ENCODE measurements around the gene PPM1F.

PPM1F gene

DNA sequence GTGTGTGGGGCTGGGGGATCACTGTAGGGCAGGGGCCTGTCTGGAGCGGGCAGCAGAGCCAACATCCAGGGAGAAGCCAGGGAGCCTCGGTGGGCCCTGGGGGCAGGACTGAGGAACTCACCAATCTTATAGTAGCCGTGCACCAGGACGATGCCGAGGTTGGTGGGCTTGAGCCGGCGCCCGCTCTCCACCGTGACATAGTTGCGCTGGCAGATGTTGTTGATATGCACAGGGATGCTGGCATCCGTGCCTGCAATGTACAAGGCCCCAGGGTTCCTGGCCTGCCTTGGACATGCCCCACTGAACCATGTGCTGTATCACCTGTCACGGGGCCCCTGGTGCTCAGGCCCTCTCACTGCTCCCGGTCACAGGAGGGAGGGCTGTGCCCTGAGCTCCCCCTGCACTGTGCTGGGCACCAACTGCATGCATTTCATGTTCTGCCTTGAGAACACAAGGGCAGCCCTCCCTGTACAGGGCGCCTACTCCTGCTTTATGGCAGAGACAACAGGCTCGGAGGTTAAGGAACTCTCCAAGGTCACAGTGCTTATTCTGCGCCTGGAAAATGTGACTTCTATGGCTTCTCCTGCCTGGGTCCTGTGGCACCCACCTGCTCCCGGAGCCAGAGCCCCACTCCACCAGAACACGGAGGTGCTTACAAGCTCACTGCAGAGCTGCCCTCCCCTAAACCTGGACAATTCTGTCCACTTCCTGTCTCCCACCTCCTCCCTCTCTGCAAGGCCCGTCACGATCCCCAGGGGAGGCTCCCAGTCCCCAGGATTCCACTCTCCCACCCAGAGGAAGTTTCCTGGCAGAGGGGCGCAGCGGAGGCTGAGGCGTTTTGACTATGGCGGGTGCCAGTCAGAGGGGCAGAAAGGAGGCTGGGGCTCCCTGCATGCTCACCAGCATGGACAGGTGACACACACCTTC, 7.8 kb upstream of the PPM1F start:
- Mint-ChIP-seq H3K9me3 (no peaks in the 10 kb centered on the region), H3K4me1 (ENCODE audit: low read depth) (no peaks in the 10 kb centered on the region), H3K36me3 (ENCODE audit: low read depth) (peaks cover 70% of the 10 kb centered on the region), H3K4me3 (no peak overlapping the region), H3K27me3 (no peaks in the 10 kb centered on the region), H3K27ac (peak overlapping the region; percentile 50)
- DNase-seq, result no peak

DNA sequence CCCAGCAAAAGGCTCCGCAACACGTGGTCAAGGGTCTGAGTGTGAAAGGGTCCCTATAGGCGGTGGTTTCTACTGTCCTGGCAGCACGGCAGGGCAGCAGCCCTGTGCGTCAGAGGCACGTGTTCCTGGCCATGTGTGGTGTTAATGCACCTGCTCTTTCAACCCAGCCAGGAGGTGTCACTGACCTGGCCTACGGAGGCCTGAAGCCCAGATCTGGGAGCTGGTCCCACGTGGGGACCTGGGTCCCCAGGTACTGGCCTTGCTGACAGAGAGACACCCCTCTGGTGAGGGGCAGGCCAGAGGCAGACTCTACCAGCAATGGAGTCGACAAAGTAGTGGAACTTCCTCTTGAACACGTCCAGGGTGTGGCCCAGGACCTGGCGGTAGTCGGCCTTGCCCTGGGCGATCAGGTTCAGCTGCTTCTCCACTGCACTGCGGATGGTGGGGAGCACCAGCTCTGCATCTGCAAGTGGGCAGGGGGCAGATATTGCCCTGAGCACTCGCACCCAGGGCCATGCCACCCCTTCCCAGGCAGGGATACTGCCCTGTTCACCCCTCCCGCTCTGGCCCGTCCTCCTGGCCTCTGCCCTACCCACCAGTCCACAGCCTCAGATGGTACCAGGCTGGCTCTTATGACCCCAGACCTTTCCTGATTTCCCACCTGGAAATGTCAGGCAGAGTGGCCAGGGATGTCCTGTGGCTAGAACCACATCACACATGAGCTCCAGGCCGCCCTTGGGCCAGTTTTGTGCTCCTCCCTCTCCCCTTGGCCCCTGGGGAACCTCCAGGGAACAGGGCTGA, 6.8 kb upstream of the PPM1F start:
- no peak for DNase-seq
- Mint-ChIP-seq H3K27ac (no peak overlapping the region), H3K4me1 (ENCODE audit: low read depth) (no peaks in the 10 kb centered on the region), H3K27me3 (no peaks in the 10 kb centered on the region), H3K36me3 (ENCODE audit: low read depth) (peaks cover 60% of the 10 kb centered on the region), H3K4me3 (no peak overlapping the region), H3K9me3 (no peaks in the 10 kb centered on the region)

DNA sequence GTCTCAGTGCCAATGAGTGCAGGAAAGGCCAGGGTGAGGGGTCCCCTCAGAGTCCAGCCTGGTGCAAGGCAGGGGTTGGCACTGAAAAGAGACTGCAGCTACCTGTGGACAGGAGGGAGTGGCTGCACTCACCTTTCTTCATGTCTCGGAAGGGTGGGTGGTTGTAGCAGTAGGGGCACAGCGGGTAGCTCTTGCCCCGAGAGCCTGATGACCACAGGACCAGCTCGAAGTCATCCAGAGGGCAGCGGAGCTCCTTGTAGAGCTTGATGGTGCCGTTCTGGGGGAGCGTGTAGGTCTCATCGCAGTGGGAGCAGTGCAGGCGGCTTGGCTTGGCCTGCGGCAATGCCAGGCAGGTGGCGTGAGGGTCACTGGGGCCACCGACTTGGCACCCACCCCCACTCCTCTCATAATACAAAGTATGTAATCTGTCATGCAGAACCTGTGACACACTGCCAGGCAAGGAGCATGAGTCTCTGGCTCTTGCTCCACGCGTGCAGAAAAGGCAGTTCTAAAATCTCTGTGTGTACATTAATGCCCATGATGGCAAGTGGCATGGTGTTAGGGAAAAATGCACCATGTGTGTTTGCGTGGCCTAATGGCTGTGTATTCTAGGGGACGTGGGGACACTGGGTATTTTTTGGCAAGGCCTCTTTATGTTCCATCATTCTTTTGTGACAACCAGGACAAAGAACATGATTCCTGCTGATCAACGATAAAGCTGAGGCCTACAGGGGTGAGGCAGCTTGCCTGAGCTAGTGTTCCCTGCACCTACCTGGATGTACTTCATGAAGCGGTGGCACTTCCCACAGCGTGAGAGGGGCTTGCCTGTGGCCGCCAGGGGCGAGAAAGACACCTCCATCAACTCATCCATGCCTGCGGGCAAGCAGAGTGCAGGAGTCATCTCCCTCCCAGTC, 6.0 kb upstream of the PPM1F start:
- no peak overlapping the region for H3K27ac Mint-ChIP-seq
- H3K4me1 Mint-ChIP-seq (ENCODE audit: low read depth), result no peaks in the 10 kb centered on the region
- no peak overlapping the region for H3K4me3 Mint-ChIP-seq
- DNase-seq, result no peak
- H3K9me3 Mint-ChIP-seq, result no peaks in the 10 kb centered on the region
- no peaks in the 10 kb centered on the region for H3K27me3 Mint-ChIP-seq
- peaks cover 52% of the 10 kb centered on the region for H3K36me3 Mint-ChIP-seq (ENCODE audit: low read depth)

DNA sequence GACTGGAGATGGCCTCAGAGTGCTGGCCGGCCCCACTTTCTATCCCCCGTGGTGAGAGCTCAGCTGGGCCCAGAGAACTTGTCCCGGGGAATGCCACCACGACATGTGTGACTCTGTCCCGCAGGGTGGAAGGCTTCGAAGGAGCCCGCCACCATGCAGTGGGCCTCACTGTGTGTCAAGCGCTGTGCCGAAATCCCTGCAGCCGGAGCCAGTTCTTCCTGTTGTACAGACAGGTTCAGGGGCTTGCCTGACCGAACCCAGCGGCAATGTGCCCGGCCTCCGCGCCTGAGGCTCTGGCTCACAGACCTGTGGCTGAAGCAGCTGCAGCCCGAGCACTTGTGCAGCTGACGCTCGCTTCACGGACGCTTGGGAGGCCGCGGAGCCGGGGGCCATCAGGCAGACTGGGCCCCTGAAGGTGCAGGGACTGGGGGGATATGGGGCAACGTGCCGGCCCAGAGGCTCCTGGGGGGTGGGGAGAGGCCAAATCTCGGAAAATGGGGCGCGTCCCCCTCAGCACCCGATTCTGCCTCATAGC, 650 bp downstream of the PPM1F start:
- H3K36me3 Mint-ChIP-seq (ENCODE audit: low read depth), result peaks cover 4% of the 10 kb centered on the region
- peak; percentile 57 for DNase-seq
- H3K9me3 Mint-ChIP-seq, result no peaks in the 10 kb centered on the region
- H3K27ac Mint-ChIP-seq, result peak overlapping the region; percentile 90
- H3K4me1 Mint-ChIP-seq (ENCODE audit: low read depth), result peaks cover 22% of the 10 kb centered on the region
- no peaks in the 10 kb centered on the region for H3K27me3 Mint-ChIP-seq
- H3K4me3 Mint-ChIP-seq, result peak overlapping the region; percentile 86

DNA sequence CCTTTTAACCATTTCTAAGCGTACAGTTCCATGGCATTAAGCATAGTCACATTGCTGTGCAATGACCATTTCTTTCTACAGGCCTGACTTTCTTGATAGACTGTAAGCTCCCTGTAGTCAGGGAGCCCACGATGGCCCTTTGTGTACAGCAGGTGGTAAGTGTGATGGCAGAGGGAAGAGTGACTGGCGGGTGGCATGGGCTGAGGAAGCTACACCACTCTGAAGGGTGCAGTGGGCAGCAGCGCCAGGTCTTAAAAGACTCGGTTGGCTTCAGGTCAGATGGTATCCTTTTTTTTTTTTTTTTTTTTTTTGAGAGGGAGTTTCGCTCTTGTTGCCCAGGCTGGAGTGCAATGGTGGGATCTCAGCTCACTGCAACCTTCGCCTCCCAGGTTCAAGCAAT, 1.6 kb downstream of the PPM1F start:
- Mint-ChIP-seq H3K4me1 (ENCODE audit: low read depth) (peaks cover 22% of the 10 kb centered on the region), H3K27me3 (no peaks in the 10 kb centered on the region), H3K36me3 (ENCODE audit: low read depth) (peaks cover 6% of the 10 kb centered on the region), H3K9me3 (no peaks in the 10 kb centered on the region), H3K27ac (peak overlapping the region; percentile 23), H3K4me3 (peak overlapping the region; percentile 86)
- no peak for DNase-seq

DNA sequence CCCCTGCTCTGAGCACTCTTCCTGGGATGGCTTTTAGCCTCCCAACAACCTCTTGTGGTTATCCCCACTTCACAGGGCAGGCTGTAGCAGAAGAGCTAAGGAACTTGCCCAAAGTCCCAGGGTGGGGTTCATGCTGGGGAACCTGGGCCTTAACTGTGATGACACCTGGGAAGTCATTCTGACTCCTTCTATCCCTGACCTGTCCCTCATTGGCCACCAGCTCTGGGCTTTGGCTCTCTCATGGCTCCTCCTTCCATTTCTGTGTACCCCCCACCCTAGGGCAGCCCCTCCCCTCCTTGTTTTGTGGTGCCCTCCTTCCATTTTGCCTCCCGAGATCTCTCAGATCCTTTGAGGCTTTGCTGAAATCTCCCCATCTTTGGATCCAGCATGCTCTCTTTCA, 2.7 kb downstream of the PPM1F start:
- Mint-ChIP-seq H3K9me3 (no peaks in the 10 kb centered on the region), H3K4me3 (no peak overlapping the region), H3K4me1 (ENCODE audit: low read depth) (peaks cover 22% of the 10 kb centered on the region), H3K36me3 (ENCODE audit: low read depth) (peaks cover 16% of the 10 kb centered on the region), H3K27ac (no peak overlapping the region), H3K27me3 (no peaks in the 10 kb centered on the region)
- no peak for DNase-seq

DNA sequence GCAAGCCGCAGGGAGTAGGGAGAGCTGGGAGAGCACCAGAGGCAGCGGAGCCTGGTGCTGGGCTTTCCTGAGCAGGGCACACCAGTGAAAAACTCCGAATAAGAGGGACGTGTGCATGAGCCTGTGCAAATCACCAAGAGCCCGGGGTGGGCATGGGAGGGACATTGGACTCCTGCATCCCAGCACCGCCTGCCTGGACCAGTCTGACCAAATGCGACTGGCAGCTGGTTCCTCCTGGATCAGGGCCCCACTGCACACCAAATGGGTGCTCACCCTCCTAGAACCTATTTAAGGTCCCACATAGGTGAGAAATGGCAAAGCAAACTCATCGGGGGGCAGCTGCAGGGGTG, 3.1 kb downstream of the PPM1F start:
- Mint-ChIP-seq H3K4me3 (no peak overlapping the region), H3K4me1 (ENCODE audit: low read depth) (peaks cover 22% of the 10 kb centered on the region), H3K27ac (peak overlapping the region; percentile 57), H3K27me3 (no peaks in the 10 kb centered on the region), H3K9me3 (no peaks in the 10 kb centered on the region), H3K36me3 (ENCODE audit: low read depth) (peaks cover 19% of the 10 kb centered on the region)
- no peak for DNase-seq

DNA sequence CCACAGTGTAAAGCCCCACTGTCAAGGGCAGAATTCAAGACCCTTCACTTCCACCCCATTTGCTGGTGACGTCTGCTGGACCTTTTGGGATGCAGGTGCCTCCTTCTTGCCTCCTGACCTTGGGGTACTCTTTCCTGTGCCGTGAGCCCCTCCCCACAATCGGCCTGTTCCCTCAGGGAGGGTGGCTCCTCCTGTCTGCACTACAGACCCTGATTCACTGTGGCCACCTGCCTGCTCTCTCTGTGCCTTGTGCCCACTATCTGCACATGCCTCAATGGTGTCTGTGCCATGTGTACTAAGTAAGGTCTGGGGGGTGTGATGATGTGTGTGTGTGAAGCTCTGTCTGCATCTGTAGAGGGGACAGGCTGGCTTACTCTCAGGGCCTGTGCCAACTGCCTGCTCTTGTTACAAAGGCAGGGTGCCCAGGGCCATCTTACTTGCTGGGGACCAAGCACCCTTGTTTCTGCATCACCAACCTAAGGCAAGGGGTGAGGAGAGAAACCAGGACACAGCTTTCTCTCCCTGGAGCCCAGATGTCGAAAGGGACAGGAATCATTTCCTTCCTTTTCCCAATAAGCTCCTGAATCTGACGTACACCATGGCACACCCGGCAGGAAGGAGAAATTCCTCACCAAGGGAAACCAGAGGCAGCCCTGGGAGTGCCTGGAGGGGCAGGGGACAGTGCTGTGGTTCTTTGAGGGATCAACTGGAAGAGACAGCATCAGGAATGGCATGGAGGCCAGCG, 3.7 kb downstream of the PPM1F start:
- Mint-ChIP-seq H3K36me3 (ENCODE audit: low read depth) (peaks cover 24% of the 10 kb centered on the region), H3K4me3 (no peak overlapping the region), H3K9me3 (no peaks in the 10 kb centered on the region), H3K27me3 (no peaks in the 10 kb centered on the region), H3K4me1 (ENCODE audit: low read depth) (peaks cover 22% of the 10 kb centered on the region), H3K27ac (peak overlapping the region; percentile 57)
- DNase-seq, result no peak

DNA sequence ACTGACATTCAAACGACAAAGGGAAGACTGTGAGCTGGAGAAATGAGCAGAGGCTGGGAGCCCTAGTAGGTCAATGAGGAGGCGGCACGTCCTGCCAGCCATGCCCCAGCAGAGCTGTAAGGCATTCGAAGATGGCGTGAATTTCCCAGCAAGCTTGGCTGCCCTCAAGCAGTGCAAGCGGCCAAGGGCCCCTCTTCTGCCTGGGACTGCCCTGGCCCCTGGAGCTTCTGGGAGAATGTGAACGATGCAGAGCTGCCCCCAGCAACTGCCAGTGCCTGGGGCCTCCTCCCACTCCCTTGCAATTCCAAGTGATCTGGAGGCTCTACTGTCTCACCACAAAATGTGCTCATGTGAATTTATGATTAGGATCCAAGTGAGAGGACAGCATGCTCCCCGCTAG, 4.3 kb downstream of the PPM1F start:
- Mint-ChIP-seq H3K36me3 (ENCODE audit: low read depth) (peaks cover 29% of the 10 kb centered on the region), H3K4me1 (ENCODE audit: low read depth) (peaks cover 25% of the 10 kb centered on the region), H3K27ac (no peak overlapping the region), H3K4me3 (no peak overlapping the region), H3K9me3 (no peaks in the 10 kb centered on the region), H3K27me3 (no peaks in the 10 kb centered on the region)
- DNase-seq, result no peak

DNA sequence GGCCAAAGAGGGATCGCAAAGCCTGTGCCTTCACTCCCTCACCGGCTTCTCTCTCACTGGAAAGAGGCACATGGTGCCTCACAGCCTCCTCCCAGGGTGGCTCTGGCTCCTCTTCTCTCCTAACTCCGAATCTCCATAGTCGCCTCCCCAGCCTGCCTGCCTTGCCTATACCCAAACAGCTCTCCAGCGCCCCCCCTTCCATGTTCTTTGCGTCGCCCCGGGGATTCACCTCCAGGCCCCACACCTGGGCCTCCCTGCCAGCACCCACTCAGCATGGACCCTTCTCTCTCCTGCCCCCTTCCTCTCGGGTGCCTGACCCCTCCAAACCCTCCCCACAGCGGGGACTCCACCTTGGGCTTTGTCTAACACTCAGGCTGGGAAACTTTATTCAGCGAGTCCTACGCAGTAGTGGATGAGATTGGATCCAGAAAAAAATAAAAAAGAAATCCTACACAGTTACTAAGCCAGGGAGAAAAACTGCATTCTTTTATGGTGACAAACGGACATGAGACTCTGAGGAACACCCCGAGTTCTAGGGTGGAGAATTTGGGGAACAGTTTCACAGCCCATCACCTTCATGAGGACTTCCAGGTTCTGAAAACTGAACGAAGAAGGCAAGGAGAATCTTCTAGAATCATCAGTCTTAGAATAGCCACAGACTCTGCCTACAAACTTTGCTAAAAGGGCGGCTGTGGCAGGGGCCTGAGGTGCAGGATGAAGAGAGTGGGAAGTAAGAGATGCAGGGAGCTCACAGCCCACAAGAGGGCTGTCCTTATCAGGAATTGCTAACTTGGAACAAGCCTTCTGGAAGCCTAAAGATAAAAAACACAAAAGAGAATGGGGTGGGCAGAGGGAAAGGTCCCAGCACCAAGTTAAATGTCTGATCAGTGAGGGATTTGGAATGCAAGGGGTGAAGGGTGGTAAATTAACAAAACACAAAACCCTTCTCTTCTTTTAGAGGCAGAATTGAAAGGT, 5.3 kb downstream of the PPM1F start:
- no peak for DNase-seq
- no peaks in the 10 kb centered on the region for H3K27me3 Mint-ChIP-seq
- peak overlapping the region; percentile 2 for H3K27ac Mint-ChIP-seq
- peaks cover 32% of the 10 kb centered on the region for H3K36me3 Mint-ChIP-seq (ENCODE audit: low read depth)
- H3K4me3 Mint-ChIP-seq, result no peak overlapping the region
- H3K9me3 Mint-ChIP-seq, result no peaks in the 10 kb centered on the region
- peaks cover 31% of the 10 kb centered on the region for H3K4me1 Mint-ChIP-seq (ENCODE audit: low read depth)

DNA sequence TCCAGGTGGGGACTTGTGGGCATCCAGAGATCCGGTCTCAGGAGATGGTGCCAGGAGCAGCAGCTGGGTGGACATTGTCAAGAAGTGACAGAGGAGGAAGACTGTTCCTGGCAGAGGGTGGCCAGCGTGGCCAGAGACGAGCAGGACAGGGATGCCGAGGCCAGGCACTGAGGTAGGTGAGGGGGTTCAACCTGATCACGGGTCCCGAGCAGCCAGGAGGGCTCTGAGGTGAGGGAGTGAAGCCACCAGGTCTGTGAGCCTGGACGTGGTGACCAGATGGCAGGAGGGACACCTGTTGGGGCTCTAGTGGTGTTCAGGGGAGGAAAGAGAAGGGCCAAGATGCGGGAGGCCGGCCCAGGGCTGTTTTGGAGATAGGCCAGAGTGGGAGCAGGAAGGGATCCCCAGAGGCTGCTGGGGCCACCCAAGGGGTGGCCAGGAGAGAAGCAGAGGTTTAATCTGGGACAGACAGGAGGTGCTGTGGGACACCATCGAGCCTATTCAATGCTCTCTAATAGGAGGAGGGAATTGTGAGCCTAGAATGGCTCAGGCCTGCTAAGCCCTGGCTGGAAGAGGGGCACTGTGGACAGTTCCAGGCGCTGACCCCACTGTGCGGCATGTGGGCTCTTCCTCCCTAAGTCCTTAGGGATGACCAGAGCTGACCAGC, 6.3 kb downstream of the PPM1F start:
- Mint-ChIP-seq H3K36me3 (ENCODE audit: low read depth) (peaks cover 32% of the 10 kb centered on the region), H3K4me3 (no peak overlapping the region), H3K27ac (peak overlapping the region; percentile 18), H3K27me3 (no peaks in the 10 kb centered on the region), H3K4me1 (ENCODE audit: low read depth) (peaks cover 32% of the 10 kb centered on the region), H3K9me3 (no peaks in the 10 kb centered on the region)
- DNase-seq, result no peak

DNA sequence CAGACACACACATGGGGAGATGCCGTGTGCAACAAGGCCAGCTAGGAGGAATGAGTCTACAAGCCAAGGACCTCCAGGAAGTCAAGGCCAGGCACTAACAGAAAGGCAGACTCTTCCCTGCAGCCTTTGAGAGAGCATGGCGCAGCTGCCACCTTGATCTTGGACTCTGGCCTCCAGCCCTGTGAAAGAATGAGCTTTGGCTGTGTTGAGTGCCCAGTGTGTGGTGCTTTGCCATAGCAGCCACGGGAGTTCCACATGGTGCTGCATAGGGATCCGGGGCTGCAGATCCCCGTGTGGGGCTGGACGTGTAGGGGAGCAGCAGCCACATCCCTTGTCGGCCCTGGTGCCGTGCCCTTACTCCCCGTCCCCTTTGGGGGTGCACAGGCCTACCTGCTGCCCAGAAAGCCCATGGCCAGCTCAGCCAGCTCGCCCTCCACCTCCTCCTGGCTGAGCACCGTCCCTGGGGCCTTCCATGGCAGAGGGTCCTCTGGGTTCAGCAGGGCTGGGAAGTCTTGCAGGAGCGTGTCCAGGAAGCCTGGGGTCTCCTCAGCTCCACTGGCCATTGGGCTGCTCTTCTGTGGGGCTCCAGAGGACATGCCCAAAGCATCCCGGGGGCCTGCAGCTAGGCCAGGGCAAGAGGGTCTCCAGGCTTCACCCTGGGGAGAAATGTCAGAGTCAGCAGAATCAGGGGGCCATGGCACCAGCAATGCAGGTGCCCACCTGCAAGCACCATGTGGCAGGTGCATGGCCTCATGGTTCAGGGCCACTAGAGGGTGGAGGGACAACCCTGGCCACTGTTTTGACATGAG, 7.0 kb downstream of the PPM1F start:
- Mint-ChIP-seq H3K4me3 (no peak overlapping the region), H3K27me3 (no peaks in the 10 kb centered on the region), H3K27ac (peak overlapping the region; percentile 23), H3K4me1 (ENCODE audit: low read depth) (peaks cover 34% of the 10 kb centered on the region), H3K9me3 (no peaks in the 10 kb centered on the region), H3K36me3 (ENCODE audit: low read depth) (peaks cover 33% of the 10 kb centered on the region)
- no peak for DNase-seq
